Measurements from ENCODE around the gene ADGRG1. TPM values are rescaled to one million over a fixed set of nuclear protein-coding genes. Genes with fewer than 3 reads are reported as not detected.
A peak's percentile ranks its signal among the peaks of the same experiment; 100 is the strongest.

The ADGRG1 gene
- total RNA-seq, 1 experiment from 2014 or later, result 131 TPM

DNA sequence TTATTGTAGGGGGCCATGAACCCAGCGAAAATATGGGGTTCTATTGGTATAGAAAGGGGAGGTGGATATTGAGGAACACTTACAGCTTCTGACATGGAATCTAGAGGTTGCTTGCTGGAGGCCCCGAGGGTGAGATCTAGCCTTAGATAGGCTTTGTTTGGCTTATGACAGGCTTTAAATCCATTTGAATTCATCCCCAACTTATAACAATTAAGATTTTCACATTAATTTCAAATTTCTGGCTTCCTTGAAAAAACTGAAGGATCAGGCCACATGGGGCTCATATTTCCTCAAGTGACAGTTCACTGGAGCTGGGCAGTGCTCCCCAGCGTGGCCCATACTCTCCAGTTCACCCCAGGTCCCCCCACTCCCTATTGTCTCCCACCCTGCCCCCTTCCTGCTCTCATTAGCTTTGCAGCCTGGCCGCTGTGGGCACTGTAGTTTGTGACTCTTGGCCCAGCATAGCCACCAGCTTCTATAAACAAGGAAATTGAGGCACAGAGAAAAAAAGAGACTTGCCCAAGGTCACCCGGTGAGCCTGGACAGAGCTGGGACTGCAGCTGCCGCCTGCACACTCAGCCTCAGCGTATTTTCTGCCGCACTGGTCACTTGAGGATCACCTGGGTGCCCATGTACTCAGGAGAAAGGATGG lies 19.8 kb upstream of the ADGRG1 start:
- BruUV-seq (replicated peaks), result no TSS peak
- TF ChIP-seq EZH2 (IDR thresholded peaks at IDR 0.05; ENCODE audit: low read depth), result no peak
- TF ChIP-seq, protein P1, sequence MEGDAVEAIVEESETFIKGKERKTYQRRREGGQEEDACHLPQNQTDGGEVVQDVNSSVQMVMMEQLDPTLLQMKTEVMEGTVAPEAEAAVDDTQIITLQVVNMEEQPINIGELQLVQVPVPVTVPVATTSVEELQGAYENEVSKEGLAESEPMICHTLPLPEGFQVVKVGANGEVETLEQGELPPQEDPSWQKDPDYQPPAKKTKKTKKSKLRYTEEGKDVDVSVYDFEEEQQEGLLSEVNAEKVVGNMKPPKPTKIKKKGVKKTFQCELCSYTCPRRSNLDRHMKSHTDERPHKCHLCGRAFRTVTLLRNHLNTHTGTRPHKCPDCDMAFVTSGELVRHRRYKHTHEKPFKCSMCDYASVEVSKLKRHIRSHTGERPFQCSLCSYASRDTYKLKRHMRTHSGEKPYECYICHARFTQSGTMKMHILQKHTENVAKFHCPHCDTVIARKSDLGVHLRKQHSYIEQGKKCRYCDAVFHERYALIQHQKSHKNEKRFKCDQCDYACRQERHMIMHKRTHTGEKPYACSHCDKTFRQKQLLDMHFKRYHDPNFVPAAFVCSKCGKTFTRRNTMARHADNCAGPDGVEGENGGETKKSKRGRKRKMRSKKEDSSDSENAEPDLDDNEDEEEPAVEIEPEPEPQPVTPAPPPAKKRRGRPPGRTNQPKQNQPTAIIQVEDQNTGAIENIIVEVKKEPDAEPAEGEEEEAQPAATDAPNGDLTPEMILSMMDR (conservative IDR thresholded peaks at IDR 0.05), result no peak
- Histone ChIP-seq H3K36me3 (ENCODE audit: low read depth) (no peaks in the 10 kb centered on the region), H3K27ac (no peak overlapping the region), H3K79me2 (ENCODE audit: low read depth) (no peaks in the 10 kb centered on the region), H2AFZ (peak overlapping the region; percentile 64; the same call in 1 of the 2 replicates), H3K4me1 (replicated peaks; ENCODE audit: insufficient read depth) (peaks cover 30% of the 10 kb centered on the region), H3F3A (ENCODE audit: insufficient read depth, low read depth) (peaks cover 11% of the 10 kb centered on the region; the same call in 1 of the 2 replicates), H3K4me2 (peak overlapping the region; percentile 16; the same call in 1 of the 2 replicates), H3K27me3 (ENCODE audit: insufficient read depth, low read depth) (no peaks in the 10 kb centered on the region), H3K4me3 (no peak overlapping the region), H3K9me3 (ENCODE audit: insufficient read depth, low read depth) (no peaks in the 10 kb centered on the region), H4K20me1 (ENCODE audit: insufficient read depth) (no peaks in the 10 kb centered on the region), H3K9me2 (ENCODE audit: insufficient read depth) (no peaks in the 10 kb centered on the region)
- CTCF ChIA-PET, result no interaction called here
- POLR2A ChIA-PET (ENCODE audit: unreplicated experiment), result no interaction called here
- DNase-seq, result no peak
- intact Hi-C loops (cut with micrococcal nuclease; ENCODE audit: unreplicated experiment), result no loop called here

DNA sequence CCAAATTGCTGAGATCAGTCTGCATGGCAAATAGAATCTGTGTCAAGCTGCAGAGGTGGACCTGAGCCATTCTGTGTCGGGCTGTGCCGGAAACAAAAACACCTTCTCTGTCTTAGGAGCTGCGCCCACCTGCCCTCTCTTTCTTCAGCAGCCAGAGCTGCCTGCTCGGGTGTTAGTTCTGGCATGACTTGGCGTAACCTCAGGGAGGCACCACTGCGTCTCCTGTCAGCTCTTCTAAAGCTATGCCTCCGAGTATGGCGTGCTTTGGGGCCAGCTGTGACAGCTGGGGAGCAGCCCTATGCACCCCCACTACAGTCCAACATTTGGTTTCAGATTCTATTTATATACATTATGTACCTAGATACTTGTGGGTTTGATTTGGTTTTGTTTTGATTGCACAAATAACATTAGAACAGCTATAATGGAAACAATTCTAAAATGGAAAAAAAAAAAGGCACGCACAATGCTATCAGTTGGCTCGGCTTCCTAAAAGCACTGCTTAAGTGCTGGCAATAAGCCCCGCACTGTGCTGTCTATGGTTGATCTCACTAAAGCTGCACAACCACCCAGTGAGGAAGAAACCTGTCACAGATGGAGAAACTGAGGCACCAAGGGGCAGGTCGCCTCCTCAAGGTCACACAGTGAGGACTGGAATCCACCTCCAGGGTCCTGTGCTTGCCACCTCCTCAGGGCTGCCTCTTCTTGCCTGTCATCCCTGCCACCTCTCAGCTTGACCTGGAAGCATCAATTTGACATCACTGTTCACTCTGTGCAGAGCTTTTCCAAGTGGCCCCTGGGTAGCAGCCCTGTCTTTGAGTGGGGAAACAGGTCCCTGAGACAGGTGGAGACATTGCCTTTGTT lies 18.7 kb upstream of the ADGRG1 start:
- CTCF ChIA-PET, result interaction anchor here (0.6 kb wide), 1 partner anchor 25 kb away, joined by 5 read pairs; no protein-coding TSS in a partner anchor
- POLR2A ChIA-PET (ENCODE audit: unreplicated experiment), result interaction anchor here (0.6 kb wide), 1 partner anchor 29 kb away, joined by 6 read pairs; no protein-coding TSS in a partner anchor

DNA sequence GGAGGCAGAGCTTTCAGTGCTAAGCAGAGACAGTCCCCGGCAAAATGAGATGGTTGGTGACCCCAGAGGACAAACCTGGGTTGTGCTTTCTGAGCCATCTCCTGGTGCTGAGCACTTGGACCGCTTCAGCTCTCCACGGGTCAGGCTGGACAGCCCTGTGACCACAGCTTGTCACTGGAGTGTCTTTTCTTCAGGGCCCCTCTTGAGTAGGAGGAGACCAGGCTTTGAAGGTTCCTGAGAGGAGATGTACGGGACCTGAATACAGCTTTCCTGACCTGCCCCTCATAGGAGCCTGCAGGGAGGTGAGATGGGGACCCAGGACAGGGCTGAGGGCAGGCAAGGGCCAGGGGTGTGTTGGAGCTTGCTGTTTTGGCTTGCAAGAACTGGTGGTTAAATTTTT lies 17.8 kb upstream of the ADGRG1 start:
- Histone ChIP-seq H4K20me1 (ENCODE audit: insufficient read depth) (no peaks in the 10 kb centered on the region), H3K4me1 (replicated peaks; ENCODE audit: insufficient read depth) (peaks cover 30% of the 10 kb centered on the region), H3F3A (ENCODE audit: insufficient read depth, low read depth) (peaks cover 14% of the 10 kb centered on the region; the same call in 1 of the 2 replicates), H3K9me3 (ENCODE audit: insufficient read depth, low read depth) (no peaks in the 10 kb centered on the region), H3K4me3 (no peak overlapping the region), H3K36me3 (ENCODE audit: low read depth) (no peaks in the 10 kb centered on the region), H3K9me2 (ENCODE audit: insufficient read depth) (no peaks in the 10 kb centered on the region), H3K79me2 (ENCODE audit: low read depth) (no peaks in the 10 kb centered on the region), H2AFZ (no peak overlapping the region), H3K4me2 (peak overlapping the region; percentile 43), H3K27ac (no peak overlapping the region), H3K27me3 (ENCODE audit: insufficient read depth, low read depth) (no peaks in the 10 kb centered on the region)
- no peak for DNase-seq
- no TSS peak for BruUV-seq (replicated peaks)
- TF ChIP-seq, protein P1 (conservative IDR thresholded peaks at IDR 0.05), result no peak
- no peak for TF ChIP-seq EZH2 (IDR thresholded peaks at IDR 0.05; ENCODE audit: low read depth)
- intact Hi-C loops (cut with micrococcal nuclease; ENCODE audit: unreplicated experiment), result no loop called here
- POLR2A ChIA-PET (ENCODE audit: unreplicated experiment), result no interaction called here
- CTCF ChIA-PET, result no interaction called here

More for the DNA sequence above, 18.7 kb upstream of the ADGRG1 start:
- TF ChIP-seq EZH2 (IDR thresholded peaks at IDR 0.05; ENCODE audit: low read depth), result no peak
- TF ChIP-seq, protein P1 (conservative IDR thresholded peaks at IDR 0.05), result no peak
- no peak for DNase-seq
- no peak overlapping the region for H3K27ac ChIP-seq
- intact Hi-C loops (cut with micrococcal nuclease; ENCODE audit: unreplicated experiment), result no loop called here
- H4K20me1 ChIP-seq (ENCODE audit: insufficient read depth), result no peaks in the 10 kb centered on the region
- H3F3A ChIP-seq (ENCODE audit: insufficient read depth, low read depth), result peaks cover 18% of the 10 kb centered on the region; the same call in 1 of the 2 replicates
- BruUV-seq (replicated peaks), result no TSS peak
- no peak overlapping the region for H2AFZ ChIP-seq
- no peaks in the 10 kb centered on the region for H3K79me2 ChIP-seq (ENCODE audit: low read depth)
- no peaks in the 10 kb centered on the region for H3K9me2 ChIP-seq (ENCODE audit: insufficient read depth)
- H3K4me1 ChIP-seq (replicated peaks; ENCODE audit: insufficient read depth), result peaks cover 30% of the 10 kb centered on the region
- no peaks in the 10 kb centered on the region for H3K27me3 ChIP-seq (ENCODE audit: insufficient read depth, low read depth)
- no peak overlapping the region for H3K4me3 ChIP-seq
- H3K9me3 ChIP-seq (ENCODE audit: insufficient read depth, low read depth), result no peaks in the 10 kb centered on the region
- no peaks in the 10 kb centered on the region for H3K36me3 ChIP-seq (ENCODE audit: low read depth)
- H3K4me2 ChIP-seq, result no peak overlapping the region
